ENCODE measurements around the gene TIGD1. TPM values are rescaled to one million over a fixed set of nuclear protein-coding genes. Genes with fewer than 3 reads are reported as not detected.

TIGD1 gene
- total RNA-seq, 1 experiment from 2014 or later: 6.0 TPM

- ATAC-seq (no peak), DNase-seq (ENCODE audit: low read depth, low spot score) (no peak)
- ChIA-PET RAD21 (ENCODE audit: low non-redundant PET in 1 of 2, low total read pairs in 2 of 2, uncharacterized antibody in 2 of 2, unreplicated experiment in 2 of 2) (no interaction called here), CTCF (no interaction called here), POLR2A (no interaction called here)
- H3K4me1 ChIP-seq (ENCODE audit: control insufficient read depth in 1 of 2, insufficient read depth in 2 of 2, low read length in 2 of 2): no peaks in the 10 kb centered on the region
- no peak overlapping the region for H3K4me3 ChIP-seq (replicated peaks in 1 of 2; ENCODE audit: low read depth in 1 of 2, low read length in 2 of 2)
- no TSS peak for BruUV-seq (replicated peaks)
- H3K9me3 ChIP-seq (ENCODE audit: control insufficient read depth in 1 of 2, insufficient read depth in 1 of 2, low read depth in 1 of 2, low read length in 2 of 2): no peaks in the 10 kb centered on the region
- no peak for TF ChIP-seq TCF7L2 (IDR thresholded peaks at IDR 0.05; ENCODE audit: borderline replicate concordance, extremely low read depth, insufficient read depth, insufficient read length)
- no peak for TF ChIP-seq SP1 (IDR thresholded peaks at IDR 0.05; ENCODE audit: low read depth)
- TF ChIP-seq RAD21 (IDR thresholded peaks at IDR 0.05; ENCODE audit: low read depth): no peak
- no peak for TF ChIP-seq FOSL1 (IDR thresholded peaks at IDR 0.05; ENCODE audit: low read depth)
- no peak for TF ChIP-seq JUND (IDR thresholded peaks at IDR 0.05)
- TF ChIP-seq SIN3A (IDR thresholded peaks at IDR 0.05; ENCODE audit: low read depth): no peak
- no peak for TF ChIP-seq EGR1 (IDR thresholded peaks at IDR 0.05; ENCODE audit: low read depth)
- TF ChIP-seq MAX (IDR thresholded peaks at IDR 0.05): no peak
- no peak for TF ChIP-seq SRF (IDR thresholded peaks at IDR 0.05; ENCODE audit: low read depth)
- no peak for TF ChIP-seq REST (IDR thresholded peaks at IDR 0.05; ENCODE audit: low read depth)
- no peak for TF ChIP-seq CBX3 (IDR thresholded peaks at IDR 0.05; ENCODE audit: low read depth)
- no peaks in the 10 kb centered on the region for H4K20me1 ChIP-seq (ENCODE audit: insufficient read depth)
- H3K4me2 ChIP-seq (ENCODE audit: low read length): no peak overlapping the region
- H3K27ac ChIP-seq (ENCODE audit: low read depth, low read length): no peak overlapping the region
- H3K27me3 ChIP-seq (ENCODE audit: insufficient read depth, low read length): no peaks in the 10 kb centered on the region
- no peak overlapping the region for H2AFZ ChIP-seq (ENCODE audit: low read depth, low read length, poor library complexity, severe bottlenecking)
- H3K9ac ChIP-seq (ENCODE audit: low read length): no peak overlapping the region
- intact Hi-C loops (cut with micrococcal nuclease): no loop called here
- no peaks in the 10 kb centered on the region for H3K9me2 ChIP-seq (ENCODE audit: insufficient read depth)
- no peaks in the 10 kb centered on the region for H3K79me2 ChIP-seq (ENCODE audit: insufficient read depth, low read length)
- H3K36me3 ChIP-seq (ENCODE audit: control insufficient read depth in 1 of 2, insufficient read depth in 2 of 2, low read length in 2 of 2): no peaks in the 10 kb centered on the region
Measured at GRCh38 chr2:232505856-232506255, 44.5 kb downstream of the TIGD1 start.
